HepG2 (cell line): ENCODE data around the gene VAMP2. TPM values are rescaled to one million over a fixed set of nuclear protein-coding genes. Genes with fewer than 3 reads are reported as not detected.

Experiments
- ATF7 ChIP-seq, 2 experiments: fragments of 450-650 bp in 1 of 2; sonication (generic) in 1 of 2; formaldehyde crosslinking in 1 of 2; IDR thresholded peaks; 2 replicates each; pipeline versions ENCODE4 v1.4.0 to v1.6.1; 2016 to 2020; ENCODE audit warnings: antibody characterized with exemption in 1 of 2, mild to moderate bottlenecking in 1 of 2, missing genetic modification reagents in 1 of 2
- HOXA9 ChIP-seq: sonication (generic); formaldehyde crosslinking; IDR thresholded peaks from 2 replicates; pipeline ENCODE4 v1.8.1; 2022; ENCODE audit warnings: missing genetic modification reagents, mild to moderate bottlenecking, moderate library complexity, borderline replicate concordance
- JARID2 ChIP-seq: sonication (generic); formaldehyde crosslinking; IDR thresholded peaks from 2 replicates; pipeline ENCODE4 v1.8.1; 2023; ENCODE audit warnings: missing genetic modification reagents, inconsistent platforms; ENCODE audit not compliant: insufficient replicate concordance
- KDM6A ChIP-seq: IDR thresholded peaks from 2 replicates; pipeline ENCODE4 v1.6.1; 2016; ENCODE audit warnings: low read depth
- MAFF ChIP-seq: IDR thresholded peaks from 2 replicates; pipeline ENCODE4 v1.6.1; 2011; ENCODE audit warnings: low read depth, low read length, improper control_type of control experiment
- MBNL3 ChIP-seq: fragments of 250-450 bp; sonication (Bioruptor Pico); conservative IDR thresholded peaks from 2 replicates; pipeline ENCODE4 v1.8.0; 2022; ENCODE audit warnings: mild to moderate bottlenecking, inconsistent platforms
- MZF1 ChIP-seq: sonication (generic); formaldehyde crosslinking; IDR thresholded peaks from 2 replicates; pipeline ENCODE4 v1.8.1; 2023; ENCODE audit warnings: mild to moderate bottlenecking, missing genetic modification reagents, borderline replicate concordance
- TERF1 ChIP-seq: sonication (generic); formaldehyde crosslinking; IDR thresholded peaks from 2 replicates; pipeline ENCODE4 v1.8.0; 2022; ENCODE audit warnings: mild to moderate bottlenecking, missing genetic modification reagents, moderate library complexity
- ZFP37 ChIP-seq: sonication (generic); formaldehyde crosslinking; IDR thresholded peaks from 2 replicates; pipeline ENCODE4 v1.4.0; 2020; ENCODE audit warnings: missing genetic modification reagents, borderline replicate concordance
- ZNF235 ChIP-seq: sonication (generic); formaldehyde crosslinking; IDR thresholded peaks from 2 replicates; pipeline ENCODE4 v1.8.1; 2023; ENCODE audit warnings: mild to moderate bottlenecking, missing genetic modification reagents, borderline replicate concordance
- ZNF451 ChIP-seq: sonication (generic); formaldehyde crosslinking; IDR thresholded peaks from 2 replicates; pipeline ENCODE4 v1.5.0; 2020; ENCODE audit warnings: mild to moderate bottlenecking, missing genetic modification reagents
- ZNF713 ChIP-seq: sonication (generic); formaldehyde crosslinking; IDR thresholded peaks from 2 replicates; pipeline ENCODE4 v1.4.0; 2020; ENCODE audit warnings: mild to moderate bottlenecking, missing genetic modification reagents
- ZNF761 ChIP-seq: sonication (generic); formaldehyde crosslinking; conservative IDR thresholded peaks from 2 replicates; pipeline ENCODE4 v1.4.0; 2020; ENCODE audit warnings: mild to moderate bottlenecking, missing genetic modification reagents
- ZNF782 ChIP-seq: sonication (generic); formaldehyde crosslinking; IDR thresholded peaks from 2 replicates; pipeline ENCODE4 v1.4.0; 2020; ENCODE audit warnings: missing genetic modification reagents, mild to moderate bottlenecking, borderline replicate concordance
- ZSCAN5A ChIP-seq: sonication (generic); formaldehyde crosslinking; IDR thresholded peaks from 2 replicates; pipeline ENCODE4 v1.8.0; 2022; ENCODE audit warnings: mild to moderate bottlenecking, missing genetic modification reagents, borderline replicate concordance
- polyA plus RNA-seq, 8 experiments: library from polyadenylated mRNA; depleted of rRNA in 3 of 8; stranded (reverse) in 7 of 8; unstranded in 1 of 8; fragments of >200 nt; fragmentation: Illumina TruSeq in 4 of 8; extraction: Trizol in 4 of 8; gene quantifications; 2 replicates each; pipeline versions ENCODE4 v1.2.1 to v1.2.3, GENCODE V29; 2011 to 2016; ENCODE audit warnings: low read depth in 4 of 8, missing spikeins in 1 of 8, mixed read lengths in 1 of 8; ENCODE audit not compliant: insufficient read depth in 1 of 8
- total RNA-seq, 5 experiments: library from RNA; depleted of rRNA; stranded (reverse); fragments of >200 nt; fragmentation: Illumina TruSeq; extraction: Trizol; gene quantifications; 2 replicates each; pipeline ENCODE4 v1.2.3, GENCODE V29; 2016; ENCODE audit warnings: low read depth in 1 of 5
- TF ChIP-seq, protein P1 (sequence below): sonication (generic); formaldehyde crosslinking; IDR thresholded peaks from 2 replicates; pipeline ENCODE4; 2020; ENCODE audit warnings: missing genetic modification reagents, mild to moderate bottlenecking, borderline replicate concordance
- TF ChIP-seq, protein P2 (sequence below): sonication (generic); formaldehyde crosslinking; IDR thresholded peaks from 2 replicates; pipeline ENCODE4 v1.5.0; 2020; ENCODE audit warnings: missing genetic modification reagents
- TF ChIP-seq, protein P3 (sequence below): sonication (generic); formaldehyde crosslinking; IDR thresholded peaks from 2 replicates; pipeline ENCODE4 v1.4.0; 2020; ENCODE audit warnings: mild to moderate bottlenecking, low read depth, missing genetic modification reagents
- TF ChIP-seq, protein P4 (sequence below): sonication (generic); formaldehyde crosslinking; IDR thresholded peaks from 2 replicates; pipeline ENCODE4 v1.8.0; 2022; ENCODE audit warnings: missing genetic modification reagents, mild to moderate bottlenecking, inconsistent platforms, borderline replicate concordance

Gene VAMP2
- total and polyA plus RNA-seq, 2 of the 13 experiments (the other 11 are each of a cell fraction or from before 2014, with no cell fraction given): 3.9 to 17.2 TPM

- TF ChIP-seq, protein P1, sequence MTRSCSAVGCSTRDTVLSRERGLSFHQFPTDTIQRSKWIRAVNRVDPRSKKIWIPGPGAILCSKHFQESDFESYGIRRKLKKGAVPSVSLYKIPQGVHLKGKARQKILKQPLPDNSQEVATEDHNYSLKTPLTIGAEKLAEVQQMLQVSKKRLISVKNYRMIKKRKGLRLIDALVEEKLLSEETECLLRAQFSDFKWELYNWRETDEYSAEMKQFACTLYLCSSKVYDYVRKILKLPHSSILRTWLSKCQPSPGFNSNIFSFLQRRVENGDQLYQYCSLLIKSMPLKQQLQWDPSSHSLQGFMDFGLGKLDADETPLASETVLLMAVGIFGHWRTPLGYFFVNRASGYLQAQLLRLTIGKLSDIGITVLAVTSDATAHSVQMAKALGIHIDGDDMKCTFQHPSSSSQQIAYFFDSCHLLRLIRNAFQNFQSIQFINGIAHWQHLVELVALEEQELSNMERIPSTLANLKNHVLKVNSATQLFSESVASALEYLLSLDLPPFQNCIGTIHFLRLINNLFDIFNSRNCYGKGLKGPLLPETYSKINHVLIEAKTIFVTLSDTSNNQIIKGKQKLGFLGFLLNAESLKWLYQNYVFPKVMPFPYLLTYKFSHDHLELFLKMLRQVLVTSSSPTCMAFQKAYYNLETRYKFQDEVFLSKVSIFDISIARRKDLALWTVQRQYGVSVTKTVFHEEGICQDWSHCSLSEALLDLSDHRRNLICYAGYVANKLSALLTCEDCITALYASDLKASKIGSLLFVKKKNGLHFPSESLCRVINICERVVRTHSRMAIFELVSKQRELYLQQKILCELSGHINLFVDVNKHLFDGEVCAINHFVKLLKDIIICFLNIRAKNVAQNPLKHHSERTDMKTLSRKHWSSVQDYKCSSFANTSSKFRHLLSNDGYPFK (CRISPR knock-in tag): no peak
- TF ChIP-seq ZNF782 (CRISPR knock-in tag): no peak
- no peak for TF ChIP-seq ZNF451 (CRISPR knock-in tag)
- no peak for TF ChIP-seq TERF1 (CRISPR knock-in tag)
- no peak for TF ChIP-seq KDM6A (CRISPR knock-in tag)
- no peak for TF ChIP-seq MAFF
- TF ChIP-seq JARID2 (CRISPR knock-in tag): no peak
- TF ChIP-seq, protein P2, sequence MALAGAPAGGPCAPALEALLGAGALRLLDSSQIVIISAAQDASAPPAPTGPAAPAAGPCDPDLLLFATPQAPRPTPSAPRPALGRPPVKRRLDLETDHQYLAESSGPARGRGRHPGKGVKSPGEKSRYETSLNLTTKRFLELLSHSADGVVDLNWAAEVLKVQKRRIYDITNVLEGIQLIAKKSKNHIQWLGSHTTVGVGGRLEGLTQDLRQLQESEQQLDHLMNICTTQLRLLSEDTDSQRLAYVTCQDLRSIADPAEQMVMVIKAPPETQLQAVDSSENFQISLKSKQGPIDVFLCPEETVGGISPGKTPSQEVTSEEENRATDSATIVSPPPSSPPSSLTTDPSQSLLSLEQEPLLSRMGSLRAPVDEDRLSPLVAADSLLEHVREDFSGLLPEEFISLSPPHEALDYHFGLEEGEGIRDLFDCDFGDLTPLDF (CRISPR knock-in tag): no peak
- TF ChIP-seq, protein P3, sequence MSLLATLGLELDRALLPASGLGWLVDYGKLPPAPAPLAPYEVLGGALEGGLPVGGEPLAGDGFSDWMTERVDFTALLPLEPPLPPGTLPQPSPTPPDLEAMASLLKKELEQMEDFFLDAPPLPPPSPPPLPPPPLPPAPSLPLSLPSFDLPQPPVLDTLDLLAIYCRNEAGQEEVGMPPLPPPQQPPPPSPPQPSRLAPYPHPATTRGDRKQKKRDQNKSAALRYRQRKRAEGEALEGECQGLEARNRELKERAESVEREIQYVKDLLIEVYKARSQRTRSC: no peak
- TF ChIP-seq ZFP37 (CRISPR knock-in tag): no peak
- no peak for TF ChIP-seq ZSCAN5A (CRISPR knock-in tag)
- TF ChIP-seq ZNF713: no peak
- TF ChIP-seq MZF1: no peak
- TF ChIP-seq, protein P4, sequence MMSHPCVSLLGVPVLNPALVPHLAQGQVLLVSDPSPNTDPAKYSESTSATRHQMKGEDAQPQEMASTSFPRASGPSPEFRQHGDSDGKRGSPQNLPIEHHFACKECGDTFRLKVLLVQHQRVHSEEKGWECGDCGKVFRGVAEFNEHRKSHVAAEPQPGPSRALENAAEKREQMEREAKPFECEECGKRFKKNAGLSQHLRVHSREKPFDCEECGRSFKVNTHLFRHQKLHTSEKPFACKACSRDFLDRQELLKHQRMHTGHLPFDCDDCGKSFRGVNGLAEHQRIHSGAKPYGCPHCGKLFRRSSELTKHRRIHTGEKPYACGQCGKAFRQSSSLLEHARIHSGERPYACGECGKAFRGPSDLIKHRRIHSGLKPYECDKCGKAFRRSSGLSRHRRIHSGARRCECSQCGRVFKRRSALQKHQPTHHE (CRISPR knock-in tag): no peak
- no peak for TF ChIP-seq ZNF761 (CRISPR knock-in tag)
- no peak for TF ChIP-seq HOXA9 (CRISPR knock-in tag)
- TF ChIP-seq ATF7 (IDR thresholded peaks at IDR 0.05): no peak
- no peak for TF ChIP-seq ATF7 (CRISPR knock-in tag; IDR thresholded peaks at IDR 0.05)
- no peak for TF ChIP-seq ZNF235 (CRISPR knock-in tag)
- no peak for TF ChIP-seq MBNL3 (CRISPR knock-in tag)
These were observed 37.4 kb downstream of the VAMP2 start (continued) for GRCh38 chr17:8125154-8125946.
